Neutrophil (primary cell): ENCODE results near the gene ERG28.

ENCODE experiments used
- H3K27ac ChIP-seq: fragments of 200-600 bp; sonication (generic); 2 replicates; pipeline ENCODE4 v1.5.1; 2016; ENCODE audit warnings: mild to moderate bottlenecking, moderate library complexity
- H3K27me3 ChIP-seq: fragments of 200-600 bp; sonication (generic); 2 replicates; pipeline ENCODE4 v1.6.0; 2016; ENCODE audit warnings: mild to moderate bottlenecking
- H3K36me3 ChIP-seq: fragments of 200-600 bp; sonication (generic); 2 replicates; pipeline ENCODE4 v1.5.1; 2017
- H3K4me1 ChIP-seq, 2 experiments: fragments of 200-600 bp in 1 of 2; sonication (generic) in 1 of 2; 1 replicate in 1 of 2; 2 replicates in 1 of 2; pipeline versions ENCODE4 v1.5.1 to v1.6.1; 2013 to 2016; ENCODE audit warnings: low read depth in 1 of 2, low read length in 1 of 2, mild to moderate bottlenecking in 1 of 2, moderate library complexity in 1 of 2; ENCODE audit not compliant: control insufficient read depth in 1 of 2, insufficient read depth in 1 of 2
- H3K4me3 ChIP-seq, 2 experiments: fragments of 200-600 bp in 1 of 2; sonication (generic) in 1 of 2; 1 replicate in 1 of 2; 2 replicates in 1 of 2; pipeline ENCODE4 v1.5.1; 2013 to 2016; ENCODE audit warnings: low read depth in 1 of 2, low read length in 1 of 2, mild to moderate bottlenecking in 1 of 2, moderate library complexity in 1 of 2
- H3K9me3 ChIP-seq: fragments of 200-600 bp; sonication (generic); 2 replicates; pipeline ENCODE4 v1.5.1; 2016
- CTCF ChIP-seq: fragments of 200-600 bp; sonication (generic); IDR thresholded peaks from 2 replicates; pipeline ENCODE4 v1.5.1; 2016; ENCODE audit warnings: antibody characterized with exemption

The ERG28 gene

GRCh38 chr14:75660630-75661498 is at the start of gene ERG28, which contains the start of gene TTLL5:
TSS of gene ERG28 (minus strand) at chr14:75660876. CDS start at chr14:75657502, 3,374 bp downstream.
TSS of gene TTLL5 (plus strand) at chr14:75661246. CDS start at chr14:75663150, 1,904 bp downstream.
- H3K36me3 ChIP-seq, result peaks cover 9% of the 10 kb centered on the region
- no peaks in the 10 kb centered on the region for H3K9me3 ChIP-seq
- peaks cover 18 to 19% of the 10 kb centered on the region in 2 experiments for H3K4me1 ChIP-seq
- TF ChIP-seq CTCF, result peak; percentile 34
- H3K27me3 ChIP-seq, result no peaks in the 10 kb centered on the region
- H3K4me3 ChIP-seq, result peak within 1 kb of the TSS; percentile 97 to 100
- peak within 1 kb of the TSS; percentile 93 for H3K27ac ChIP-seq

- no peak overlapping the region for H3K4me3 ChIP-seq
- no peaks in the 10 kb centered on the region for H3K4me1 ChIP-seq
- no peaks in the 10 kb centered on the region for H3K36me3 ChIP-seq
- no peaks in the 10 kb centered on the region for H3K9me3 ChIP-seq
- no peak overlapping the region for H3K27ac ChIP-seq
- no peaks in the 10 kb centered on the region for H3K27me3 ChIP-seq
- no peak for TF ChIP-seq CTCF
Observed at GRCh38 chr14:75709207-75709812, 48.6 kb upstream of the ERG28 start.

GRCh38 chr14:75705014-75705413 is 44.3 kb upstream of the ERG28 start:
- H3K36me3 ChIP-seq, result no peaks in the 10 kb centered on the region
- H3K4me1 ChIP-seq, result peaks cover 9 to 15% of the 10 kb centered on the region in 2 experiments
- TF ChIP-seq CTCF, result no peak
- H3K9me3 ChIP-seq, result no peaks in the 10 kb centered on the region
- no peaks in the 10 kb centered on the region for H3K27me3 ChIP-seq
- H3K4me3 ChIP-seq, result no peak overlapping the region
- no peak overlapping the region for H3K27ac ChIP-seq

- peaks cover 9 to 15% of the 10 kb centered on the region in 2 experiments for H3K4me1 ChIP-seq
- no peak overlapping the region for H3K27ac ChIP-seq
- H3K9me3 ChIP-seq, result no peaks in the 10 kb centered on the region
- no peak overlapping the region for H3K4me3 ChIP-seq
- H3K36me3 ChIP-seq, result no peaks in the 10 kb centered on the region
- no peak for TF ChIP-seq CTCF
- no peaks in the 10 kb centered on the region for H3K27me3 ChIP-seq
Observed at GRCh38 chr14:75703467-75703866, 42.8 kb upstream of the ERG28 start.

- H3K9me3 ChIP-seq, result no peaks in the 10 kb centered on the region
- no peaks in the 10 kb centered on the region for H3K27me3 ChIP-seq
- peaks cover 9 to 15% of the 10 kb centered on the region in 2 experiments for H3K4me1 ChIP-seq
- no peak overlapping the region for H3K27ac ChIP-seq
- H3K36me3 ChIP-seq, result no peaks in the 10 kb centered on the region
- no peak overlapping the region for H3K4me3 ChIP-seq
- no peak for TF ChIP-seq CTCF
Observed at GRCh38 chr14:75702616-75703261, 42.1 kb upstream of the ERG28 start.
